ENCODE measurements around the gene ARMH3.
A peak's percentile ranks its signal among the peaks of the same experiment; 100 is the strongest.

The ARMH3 gene

DNA sequence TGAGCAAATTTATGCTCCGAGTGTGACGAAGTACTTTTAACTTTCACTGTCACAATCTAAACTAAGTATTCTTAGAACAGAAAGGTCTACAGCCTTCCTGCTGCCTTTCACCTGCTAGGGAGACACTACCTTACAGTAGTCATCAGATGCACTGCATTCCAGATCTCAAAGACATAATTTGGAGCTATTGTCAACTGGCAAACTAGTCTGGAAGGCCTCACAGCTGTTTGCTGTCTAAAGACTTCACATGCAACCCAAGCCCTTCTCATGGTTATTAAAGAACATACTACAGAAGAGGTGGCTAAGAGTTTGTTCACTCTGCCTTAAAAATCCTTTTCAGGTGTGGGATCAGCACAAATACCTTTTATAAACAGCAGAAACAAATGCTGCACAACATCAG lies 120.5 kb downstream of the ARMH3 start:
- no peak for DNase-seq

DNA sequence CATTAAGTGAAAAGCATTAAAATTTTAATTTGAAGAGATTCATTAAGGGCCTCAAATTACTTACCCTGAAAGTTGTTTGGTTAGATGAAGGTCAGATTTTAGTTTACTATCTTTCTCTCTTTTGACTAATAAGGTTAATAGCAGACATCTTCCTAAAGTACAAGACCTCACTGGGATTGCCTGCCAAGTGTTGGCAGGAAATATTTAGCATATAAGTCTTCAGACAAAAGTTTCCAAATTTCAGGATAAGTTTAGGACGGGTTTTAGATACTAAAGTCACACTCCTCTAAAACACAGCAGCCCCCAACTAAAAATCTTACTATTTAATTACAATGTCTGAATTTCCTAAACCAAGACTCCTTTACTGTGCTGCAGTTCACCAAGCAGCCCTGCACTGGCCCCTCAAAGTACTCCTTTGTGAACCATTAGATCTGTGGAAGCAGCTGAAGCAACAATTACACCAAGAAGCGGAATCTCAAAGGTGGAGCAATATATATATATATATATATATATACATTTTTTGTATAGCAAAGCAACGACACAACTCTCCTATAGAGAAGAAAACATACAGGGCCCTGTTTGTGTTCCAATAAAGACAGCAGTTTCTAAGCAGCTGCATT lies 121.2 kb downstream of the ARMH3 start:
- DNase-seq, result no peak

DNA sequence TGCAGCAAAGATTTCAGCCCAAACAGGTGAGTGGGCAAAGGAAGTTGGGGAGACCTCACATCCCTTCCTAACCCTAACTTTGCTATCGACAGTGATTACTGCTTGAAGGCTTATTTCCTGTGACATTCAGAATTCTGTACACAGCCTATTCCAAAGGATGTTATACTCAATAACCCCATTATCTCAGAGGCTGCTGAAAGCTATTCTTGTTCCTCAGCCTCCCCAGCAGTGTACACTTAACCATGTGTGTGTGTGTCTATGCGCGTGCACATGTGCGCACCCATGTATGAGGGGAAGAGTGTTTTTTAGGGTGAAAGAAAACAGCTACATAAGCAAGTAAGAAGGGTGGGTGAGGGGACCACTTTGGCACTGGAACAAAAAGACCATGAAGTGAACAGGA lies 122.0 kb downstream of the ARMH3 start:
- no peak for DNase-seq

GRCh38 chr10:101932183-101932582 lies 123.8 kb downstream of the ARMH3 start:
- no peak for DNase-seq

DNA sequence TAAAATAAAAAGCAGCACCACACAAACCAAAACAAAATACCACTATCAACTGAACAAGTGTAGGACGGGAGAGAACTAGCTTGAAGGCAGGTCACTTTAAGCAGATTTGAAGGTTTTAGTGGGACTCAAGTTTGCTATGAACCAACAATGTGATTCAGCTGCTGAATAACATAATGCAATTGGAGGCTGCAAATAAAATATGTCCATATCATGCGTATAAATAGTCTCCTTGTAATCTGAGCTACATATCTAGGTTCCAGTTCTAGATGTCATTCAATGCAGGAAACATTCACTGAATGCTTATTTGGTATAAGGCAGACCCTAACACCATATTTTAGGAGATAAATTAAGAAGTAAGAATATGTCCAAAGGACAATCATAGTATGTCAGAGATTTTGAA lies 130.9 kb downstream of the ARMH3 start:
- DNase-seq, result no peak

- DNase-seq, result no peak
Measured at GRCh38 chr10:101923256-101923655, 132.7 kb downstream of the ARMH3 start.

GRCh38 chr10:101922846-101923245 lies 133.1 kb downstream of the ARMH3 start:
- no peak for DNase-seq

- DNase-seq, result no peak
Measured at GRCh38 chr10:101920546-101920945, 135.4 kb downstream of the ARMH3 start.

DNA sequence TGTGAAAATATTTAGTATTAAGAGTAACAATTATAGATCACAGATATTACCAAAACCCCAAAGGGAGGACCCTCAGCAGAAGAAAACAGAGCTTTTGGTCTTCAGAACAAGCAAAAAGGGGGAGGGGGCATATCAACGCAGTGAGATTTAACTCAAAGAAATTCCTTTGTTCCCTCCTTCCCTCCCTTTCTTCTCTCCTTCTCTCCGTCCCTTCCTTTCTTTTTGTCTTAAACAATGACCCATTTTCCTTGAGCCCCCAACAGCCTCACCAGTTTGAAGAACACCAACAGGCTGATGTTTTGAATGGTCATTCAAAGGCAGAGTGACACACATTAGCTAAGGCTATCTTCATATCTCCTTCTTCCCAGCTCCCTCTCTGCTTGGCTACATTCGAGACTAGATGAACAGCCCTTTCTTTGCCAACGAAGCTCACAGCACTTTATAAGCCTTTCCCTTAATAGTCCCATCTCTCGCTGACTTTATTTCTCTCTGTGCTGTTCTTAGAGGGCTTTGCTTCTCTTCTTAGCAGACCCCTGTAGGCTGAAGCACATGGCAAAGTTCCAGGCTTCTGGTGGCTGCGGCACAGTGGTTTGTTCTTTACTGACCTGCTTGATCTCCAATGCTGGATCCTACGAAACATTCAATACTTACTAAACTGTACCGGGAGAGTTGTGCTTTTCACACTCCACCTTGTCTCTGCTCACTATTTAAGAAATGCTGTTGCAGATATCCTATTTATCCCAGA lies 136.8 kb downstream of the ARMH3 start:
- DNase-seq, result no peak

DNA sequence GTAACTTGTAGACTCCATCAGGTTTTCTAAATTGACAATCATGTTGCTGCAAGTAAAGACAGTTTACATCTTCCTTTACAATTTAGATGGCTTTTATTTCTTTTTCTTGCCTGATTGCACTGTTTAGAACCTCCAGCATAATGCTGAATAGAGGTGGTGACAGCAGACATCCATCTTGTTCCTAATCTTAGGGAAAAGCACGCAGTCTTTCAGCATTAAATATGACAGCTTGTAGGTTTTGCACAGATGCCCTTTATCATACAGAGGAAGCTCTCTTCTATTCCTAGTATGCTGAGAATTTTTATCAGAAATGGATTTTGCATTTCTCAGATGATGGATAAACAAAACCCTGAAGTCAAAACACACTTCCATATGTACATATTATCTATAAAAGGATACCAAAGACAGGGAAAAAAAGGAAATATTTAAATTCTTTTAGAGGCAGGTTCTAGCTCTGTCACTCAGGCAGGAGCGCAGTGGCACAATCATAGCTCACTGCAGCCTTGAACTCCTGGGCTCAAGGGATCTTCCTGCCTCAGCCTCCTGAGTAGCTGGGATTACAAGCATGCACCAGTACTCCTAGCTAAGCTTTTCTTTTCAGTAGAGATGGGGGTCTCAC lies 143.3 kb downstream of the ARMH3 start:
- DNase-seq, result no peak

GRCh38 chr10:101906586-101907183 lies 149.3 kb downstream of the ARMH3 start:
- no peak for DNase-seq

GRCh38 chr10:101905251-101905650 lies 150.7 kb downstream of the ARMH3 start:
- DNase-seq, result no peak

- no peak for DNase-seq
Measured at GRCh38 chr10:101903827-101904550, 152.0 kb downstream of the ARMH3 start.

DNA sequence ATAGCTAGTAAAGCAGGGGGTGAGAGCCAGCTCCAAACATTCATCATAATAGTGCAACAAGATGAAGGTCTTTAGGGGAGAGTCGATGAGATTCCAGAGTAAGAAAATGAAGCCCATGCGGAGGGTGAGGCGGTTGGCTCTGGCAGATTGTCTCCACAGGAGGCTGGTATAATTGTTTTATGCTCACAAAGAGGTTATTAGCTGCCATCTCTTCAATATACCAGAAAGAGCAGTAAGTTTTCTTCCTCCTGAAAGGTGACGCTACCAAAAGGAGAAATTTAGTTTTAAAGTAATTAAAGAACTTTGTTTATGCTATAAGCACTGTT lies 153.2 kb downstream of the ARMH3 start:
- DNase-seq, result no peak

- no peak for DNase-seq
Measured at GRCh38 chr10:101902032-101902819, 153.7 kb downstream of the ARMH3 start.

- DNase-seq, result no peak
Measured at GRCh38 chr10:101901340-101901739, 154.6 kb downstream of the ARMH3 start.

DNA sequence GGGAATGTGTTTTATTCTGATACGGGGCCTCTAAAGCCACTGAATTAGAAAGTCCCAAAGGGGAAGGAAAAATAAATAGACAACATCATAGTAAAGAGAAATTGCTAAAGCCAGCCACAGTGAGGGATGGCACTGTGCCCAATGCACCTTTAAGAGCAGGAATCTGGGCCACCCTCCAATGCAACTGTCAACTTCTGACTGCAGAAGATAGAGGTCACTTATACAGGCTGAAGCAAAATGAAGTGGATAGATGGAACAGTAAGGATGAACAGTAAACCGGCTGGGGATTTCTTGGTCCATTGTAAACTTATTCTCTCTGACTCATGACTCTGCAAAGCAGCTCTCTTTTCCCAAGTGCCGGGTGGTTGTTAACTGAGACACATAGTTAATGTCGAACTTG lies 158.3 kb downstream of the ARMH3 start:
- no peak for DNase-seq

GRCh38 chr10:101896225-101896877 lies 159.6 kb downstream of the ARMH3 start:
- DNase-seq, result no peak

DNA sequence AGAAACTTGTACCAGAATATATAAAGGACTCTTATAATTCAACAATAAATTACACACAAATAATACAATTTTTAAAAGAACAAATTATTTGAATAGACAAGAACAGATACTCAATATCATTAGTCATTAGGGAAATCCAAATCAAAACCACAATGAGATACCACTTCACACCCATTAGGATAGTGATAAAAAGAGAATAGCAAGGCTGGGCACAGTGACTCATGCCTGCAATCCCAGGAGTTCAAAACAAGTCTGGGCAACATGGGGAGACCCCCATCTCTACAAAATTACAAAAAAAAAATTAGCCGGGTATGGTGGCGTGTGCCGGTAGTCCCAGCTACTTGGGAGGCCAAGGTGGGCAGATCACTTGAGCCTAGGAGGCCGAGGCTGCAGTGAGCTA lies 160.2 kb downstream of the ARMH3 start:
- no peak for DNase-seq

DNA sequence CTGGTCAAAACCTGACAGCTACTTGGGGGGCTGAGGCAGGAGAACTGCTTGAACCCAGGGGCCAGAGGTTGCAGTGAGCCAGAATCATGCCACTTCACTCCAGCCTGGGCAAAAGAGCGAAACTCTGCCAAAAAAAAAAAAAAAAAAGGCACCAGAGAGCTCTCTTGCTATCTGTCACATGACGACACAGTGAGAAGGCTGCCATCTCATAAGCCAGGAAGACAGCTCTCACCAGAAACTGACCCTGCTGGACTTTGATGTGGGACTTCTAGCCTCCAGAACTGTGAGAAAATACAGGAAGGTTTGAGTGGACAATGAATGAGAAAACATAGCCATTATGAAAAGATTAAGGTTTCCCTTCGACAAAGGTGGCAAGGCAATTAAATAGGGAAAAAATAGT lies 161.2 kb downstream of the ARMH3 start:
- peak; percentile 10 for DNase-seq

DNA sequence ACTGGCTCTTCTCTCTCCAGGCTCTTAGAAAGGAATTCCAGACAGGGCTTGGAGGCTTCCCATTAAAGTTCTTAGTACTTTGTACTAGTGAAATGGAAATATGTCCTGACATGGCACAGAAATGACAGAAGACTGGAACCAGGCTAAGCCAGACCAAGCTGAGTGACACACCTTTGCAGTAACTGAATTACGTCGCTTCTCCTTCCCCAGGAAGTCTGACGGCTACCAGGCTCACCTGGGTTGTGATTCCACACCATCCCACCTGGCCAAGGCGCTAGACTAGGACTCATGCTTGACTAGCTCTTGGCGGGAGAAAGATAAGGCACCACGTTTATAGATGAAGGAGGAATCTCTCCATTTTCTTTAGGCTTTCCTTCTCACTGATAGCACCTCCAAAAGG lies 161.7 kb downstream of the ARMH3 start:
- no peak for DNase-seq

GRCh38 chr10:101893510-101894120 lies 162.4 kb downstream of the ARMH3 start:
- no peak for DNase-seq
